SU-DHL-6 (cell line): ENCODE data around the gene PPY.

Experiments used
- H2AFZ ChIP-seq: fragments of 200-600 bp; sonication (generic); 2 replicates; pipeline ENCODE4 v1.6.1; 2014; ENCODE audit warnings: low read depth, mild to moderate bottlenecking, moderate library complexity, mixed read lengths, antibody characterized with exemption, low read length; ENCODE audit not compliant: severe bottlenecking
- H3F3A ChIP-seq: fragments of 200-600 bp; shearing (Covaris generic); 2 replicates; pipeline ENCODE4 v1.6.0; 2016; ENCODE audit warnings: antibody characterized with exemption, mild to moderate bottlenecking; ENCODE audit not compliant: insufficient read depth
- H3K27ac ChIP-seq: fragments of 200-600 bp; sonication (generic); 2 replicates; pipeline ENCODE4 v1.5.1; 2016; ENCODE audit warnings: low read depth, mild to moderate bottlenecking, low read length, moderate library complexity, mixed read lengths
- H3K27me3 ChIP-seq: fragments of 200-600 bp; sonication (generic), shearing (Covaris generic); 2 replicates; pipeline ENCODE4 v1.6.0; 2014; ENCODE audit warnings: mild to moderate bottlenecking, low read length
- H3K36me3 ChIP-seq: fragments of 200-600 bp; sonication (generic); 2 replicates; pipeline ENCODE4 v1.6.1; 2014; ENCODE audit warnings: mild to moderate bottlenecking, low read length, mixed read lengths
- H3K4me2 ChIP-seq: fragments of 300-600, 200-600 bp; shearing (Covaris generic), sonication (generic); 2 replicates; pipeline ENCODE4 v1.6.0; 2014; ENCODE audit warnings: low read length, low read depth, mild to moderate bottlenecking; ENCODE audit not compliant: poor library complexity, severe bottlenecking
- H3K4me3 ChIP-seq: fragments of 200-600 bp; sonication (generic); 2 replicates; pipeline ENCODE4 v1.5.1; 2014; ENCODE audit warnings: antibody characterized with exemption, low read length, mild to moderate bottlenecking, mixed read lengths; ENCODE audit not compliant: insufficient read depth, poor library complexity, severe bottlenecking
- H3K79me2 ChIP-seq: fragments of 200-600 bp; sonication (generic); 2 replicates; pipeline ENCODE4 v1.6.1; 2014; ENCODE audit warnings: mild to moderate bottlenecking, low read length, moderate library complexity; ENCODE audit not compliant: insufficient read depth
- H3K9ac ChIP-seq: fragments of 200-600 bp; sonication (generic); 2 replicates; pipeline ENCODE4 v1.7.0; 2014; ENCODE audit warnings: mild to moderate bottlenecking, low read length
- H3K9me2 ChIP-seq: fragments of 200-600 bp; sonication (generic); replicated peaks from 2 replicates; pipeline ENCODE4 v1.6.1; 2014; ENCODE audit warnings: low read length; ENCODE audit not compliant: insufficient read depth
- H3K9me3 ChIP-seq: fragments of 200-600 bp; sonication (generic); 2 replicates; pipeline ENCODE4 v1.6.1; 2014; ENCODE audit warnings: low read length, mixed read lengths; ENCODE audit not compliant: insufficient read depth
- H4K20me1 ChIP-seq: fragments of 200-600 bp; sonication (generic); 2 replicates; pipeline ENCODE4 v1.6.1; 2014; ENCODE audit warnings: low read depth, mild to moderate bottlenecking, antibody characterized with exemption, low read length, moderate library complexity, mixed read lengths
- EZH2phosphoT487 ChIP-seq: fragments of 200-600 bp; sonication (generic), shearing (Covaris generic); conservative IDR thresholded peaks from 2 replicates; pipeline ENCODE4 v1.6.1; 2018; ENCODE audit warnings: mild to moderate bottlenecking, antibody characterized with exemption, low read length, moderate library complexity, mixed read lengths
- TF ChIP-seq, protein P1 (sequence below): fragments of 200-600 bp; sonication (generic); IDR thresholded peaks from one replicate; pipeline ENCODE4 v1.5.1; 2017; ENCODE audit warnings: antibody characterized with exemption, mild to moderate bottlenecking, low read length, moderate library complexity; ENCODE audit not compliant: insufficient read depth, poor library complexity, severe bottlenecking

The PPY gene

DNA sequence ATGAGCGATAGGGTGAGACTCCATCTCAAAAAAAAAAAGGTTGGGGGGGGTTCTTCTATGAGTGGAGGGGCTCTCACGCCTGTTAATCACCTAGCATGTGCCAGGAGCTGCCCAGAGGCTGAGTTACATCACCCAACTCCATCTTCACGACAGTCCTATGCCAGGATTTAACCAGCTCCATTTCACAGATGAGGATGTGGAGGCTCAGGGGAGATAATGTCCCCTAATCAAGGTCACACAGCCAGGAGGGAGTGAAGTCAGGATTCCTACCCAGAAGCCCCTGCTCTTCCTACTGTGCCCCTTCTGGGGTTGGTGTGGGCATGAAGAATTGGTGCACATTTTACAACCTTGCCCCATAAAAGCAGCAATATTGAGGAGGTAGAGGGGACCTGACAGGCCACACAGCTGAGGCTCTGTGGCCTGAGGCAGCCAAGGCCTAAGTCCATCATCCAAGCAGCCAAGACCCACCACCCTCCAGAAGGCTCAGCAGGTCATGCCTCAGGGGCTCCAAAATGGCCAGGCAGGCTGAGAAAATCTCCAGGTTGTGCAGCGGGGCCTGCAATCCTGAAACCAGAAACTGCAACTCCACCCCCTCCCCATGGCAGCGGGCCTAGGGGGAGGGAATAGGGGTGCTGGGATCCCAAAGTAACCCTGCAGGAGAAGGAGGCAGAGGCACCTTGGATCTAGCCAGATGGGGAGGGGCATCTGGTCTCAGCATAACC, 6.9 kb downstream of the PPY start:
- no peak overlapping the region for H3K27ac ChIP-seq
- H3K79me2 ChIP-seq = no peaks in the 10 kb centered on the region
- TF ChIP-seq EZH2phosphoT487 = no peak
- TF ChIP-seq, protein P1, sequence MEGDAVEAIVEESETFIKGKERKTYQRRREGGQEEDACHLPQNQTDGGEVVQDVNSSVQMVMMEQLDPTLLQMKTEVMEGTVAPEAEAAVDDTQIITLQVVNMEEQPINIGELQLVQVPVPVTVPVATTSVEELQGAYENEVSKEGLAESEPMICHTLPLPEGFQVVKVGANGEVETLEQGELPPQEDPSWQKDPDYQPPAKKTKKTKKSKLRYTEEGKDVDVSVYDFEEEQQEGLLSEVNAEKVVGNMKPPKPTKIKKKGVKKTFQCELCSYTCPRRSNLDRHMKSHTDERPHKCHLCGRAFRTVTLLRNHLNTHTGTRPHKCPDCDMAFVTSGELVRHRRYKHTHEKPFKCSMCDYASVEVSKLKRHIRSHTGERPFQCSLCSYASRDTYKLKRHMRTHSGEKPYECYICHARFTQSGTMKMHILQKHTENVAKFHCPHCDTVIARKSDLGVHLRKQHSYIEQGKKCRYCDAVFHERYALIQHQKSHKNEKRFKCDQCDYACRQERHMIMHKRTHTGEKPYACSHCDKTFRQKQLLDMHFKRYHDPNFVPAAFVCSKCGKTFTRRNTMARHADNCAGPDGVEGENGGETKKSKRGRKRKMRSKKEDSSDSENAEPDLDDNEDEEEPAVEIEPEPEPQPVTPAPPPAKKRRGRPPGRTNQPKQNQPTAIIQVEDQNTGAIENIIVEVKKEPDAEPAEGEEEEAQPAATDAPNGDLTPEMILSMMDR = no peak
- no peaks in the 10 kb centered on the region for H4K20me1 ChIP-seq
- no peaks in the 10 kb centered on the region for H3F3A ChIP-seq
- no peaks in the 10 kb centered on the region for H3K9me3 ChIP-seq
- no peaks in the 10 kb centered on the region for H3K36me3 ChIP-seq
- H3K27me3 ChIP-seq = no peaks in the 10 kb centered on the region
- H2AFZ ChIP-seq = no peak overlapping the region
- no peak overlapping the region for H3K4me2 ChIP-seq
- H3K9me2 ChIP-seq = no peaks in the 10 kb centered on the region
- no peak overlapping the region for H3K4me3 ChIP-seq
- no peak overlapping the region for H3K9ac ChIP-seq

GRCh38 chr17:43932923-43933322, 9.4 kb downstream of the PPY start:
- no peak overlapping the region for H3K4me2 ChIP-seq
- no peaks in the 10 kb centered on the region for H3K79me2 ChIP-seq
- H3K9ac ChIP-seq = no peak overlapping the region
- no peak overlapping the region for H3K4me3 ChIP-seq
- no peaks in the 10 kb centered on the region for H3K9me3 ChIP-seq
- H4K20me1 ChIP-seq = no peaks in the 10 kb centered on the region
- H3K27ac ChIP-seq = no peak overlapping the region
- H3K36me3 ChIP-seq = no peaks in the 10 kb centered on the region
- H3K27me3 ChIP-seq = no peaks in the 10 kb centered on the region
- no peak overlapping the region for H2AFZ ChIP-seq
- H3F3A ChIP-seq = no peaks in the 10 kb centered on the region
- TF ChIP-seq EZH2phosphoT487 = no peak
- TF ChIP-seq, protein P1 = no peak
- no peaks in the 10 kb centered on the region for H3K9me2 ChIP-seq

- Histone ChIP-seq H2AFZ (no peak overlapping the region), H3K9me3 (no peaks in the 10 kb centered on the region), H3K4me2 (no peak overlapping the region), H3F3A (no peaks in the 10 kb centered on the region), H4K20me1 (no peaks in the 10 kb centered on the region), H3K9ac (no peak overlapping the region), H3K27ac (no peak overlapping the region), H3K36me3 (no peaks in the 10 kb centered on the region), H3K4me3 (no peak overlapping the region), H3K27me3 (no peaks in the 10 kb centered on the region), H3K79me2 (no peaks in the 10 kb centered on the region), H3K9me2 (no peaks in the 10 kb centered on the region)
- TF ChIP-seq, protein P1 = no peak
Observed at GRCh38 chr17:43932357-43932756, 9.9 kb downstream of the PPY start.
